HEK293 (cell line): ENCODE measurements around the gene RAB5A.
A peak's percentile ranks its signal among the peaks of the same experiment; 100 is the strongest.

ENCODE experiments used
- BCL11A ChIP-seq: fragments of 450-650 bp; formaldehyde crosslinking; IDR thresholded peaks from 2 replicates; pipeline ENCODE4 v1.5.1; 2016; ENCODE audit warnings: low read depth, missing biosample characterization, missing genetic modification characterization
- HOXC10 ChIP-seq: sonication (generic); formaldehyde crosslinking; IDR thresholded peaks from 2 replicates; pipeline ENCODE4 v1.8.1; 2023; ENCODE audit warnings: mild to moderate bottlenecking, missing genetic modification reagents
- PATZ1 ChIP-seq: fragments of 450-650 bp; formaldehyde crosslinking; IDR thresholded peaks from 2 replicates; pipeline ENCODE4 v1.5.1; 2016; ENCODE audit warnings: missing biosample characterization, missing genetic modification characterization
- TCF7L2 ChIP-seq: IDR thresholded peaks from 2 replicates; pipeline ENCODE4 v1.6.1; 2011; ENCODE audit warnings: low read depth, mild to moderate bottlenecking, inconsistent platforms, low read length, moderate library complexity, borderline replicate concordance
- YY1 ChIP-seq: fragments of 450-650 bp; formaldehyde crosslinking; IDR thresholded peaks from 2 replicates; pipeline ENCODE4 v1.5.1; 2018; ENCODE audit warnings: missing biosample characterization, missing genetic modification characterization
- ZBTB44 ChIP-seq: fragments of 450-650 bp; IDR thresholded peaks from 2 replicates; pipeline ENCODE4 v1.5.1; 2018; ENCODE audit warnings: missing biosample characterization, mild to moderate bottlenecking, missing genetic modification characterization
- ZEB2 ChIP-seq: fragments of 450-650 bp; formaldehyde crosslinking; IDR thresholded peaks from 2 replicates; pipeline ENCODE4 v1.5.1; 2016; ENCODE audit warnings: missing biosample characterization, missing genetic modification characterization
- ZNF140 ChIP-seq: fragments of 450-650 bp; formaldehyde crosslinking; IDR thresholded peaks from 2 replicates; pipeline ENCODE4 v1.5.1; 2016; ENCODE audit warnings: missing biosample characterization, missing genetic modification characterization
- ZNF146 ChIP-seq: fragments of 450-650 bp; formaldehyde crosslinking; IDR thresholded peaks from 2 replicates; pipeline ENCODE4 v1.5.1; 2016; ENCODE audit warnings: missing biosample characterization, missing genetic modification characterization
- ZNF16 ChIP-seq: fragments of 450-650 bp; formaldehyde crosslinking; IDR thresholded peaks from 2 replicates; pipeline ENCODE4 v1.5.1; 2016; ENCODE audit warnings: low read depth, missing biosample characterization, missing genetic modification characterization
- ZNF239 ChIP-seq: fragments of 450-650 bp; formaldehyde crosslinking; IDR thresholded peaks from 2 replicates; pipeline ENCODE4 v1.5.1; 2016; ENCODE audit warnings: missing biosample characterization, missing genetic modification characterization
- ZNF24 ChIP-seq: fragments of 450-650 bp; formaldehyde crosslinking; IDR thresholded peaks from 2 replicates; pipeline ENCODE4 v1.5.1; 2016; ENCODE audit warnings: missing biosample characterization, missing genetic modification characterization
- ZNF26 ChIP-seq: fragments of 450-650 bp; formaldehyde crosslinking; IDR thresholded peaks from 2 replicates; pipeline ENCODE4 v1.5.1; 2016; ENCODE audit warnings: missing biosample characterization, missing genetic modification characterization
- ZNF529 ChIP-seq: fragments of 450-650 bp; formaldehyde crosslinking; IDR thresholded peaks from 2 replicates; pipeline ENCODE4 v1.5.1; 2017; ENCODE audit warnings: missing genetic modification characterization, missing biosample characterization; ENCODE audit not compliant: insufficient replicate concordance
- ZNF561 ChIP-seq: fragments of 450-650 bp; IDR thresholded peaks from 2 replicates; pipeline ENCODE4 v1.5.1; 2018; ENCODE audit warnings: missing biosample characterization, missing genetic modification characterization, borderline replicate concordance
- ZNF768 ChIP-seq: fragments of 450-650 bp; formaldehyde crosslinking; IDR thresholded peaks from 2 replicates; pipeline ENCODE4 v1.5.1; 2018; ENCODE audit warnings: missing biosample characterization, mild to moderate bottlenecking, missing genetic modification characterization
- ZNF791 ChIP-seq: fragments of 450-650 bp; formaldehyde crosslinking; IDR thresholded peaks from 2 replicates; pipeline ENCODE4 v1.5.1; 2016; ENCODE audit warnings: missing biosample characterization, missing genetic modification characterization
- TF ChIP-seq, protein P1 (sequence below): fragments of 450-650 bp; formaldehyde crosslinking; optimal IDR thresholded peaks from 2 replicates; pipeline ENCODE3; 2016; ENCODE audit warnings: missing biosample characterization, mild to moderate bottlenecking, missing genetic modification characterization
- TF ChIP-seq, protein P2 (sequence below): fragments of 450-650 bp; formaldehyde crosslinking; IDR thresholded peaks from 2 replicates; pipeline ENCODE4 v1.5.1; 2016; ENCODE audit warnings: missing biosample characterization, missing genetic modification characterization, borderline replicate concordance
- TF ChIP-seq, protein P3 (sequence below): fragments of 450-650 bp; formaldehyde crosslinking; IDR thresholded peaks from 2 replicates; pipeline ENCODE4 v1.5.1; 2016; ENCODE audit warnings: missing biosample characterization, missing genetic modification characterization
- TF ChIP-seq, protein P4 (sequence below): fragments of 450-650 bp; formaldehyde crosslinking; IDR thresholded peaks from 2 replicates; pipeline ENCODE4 v1.5.1; 2017; ENCODE audit warnings: missing biosample characterization, missing genetic modification characterization

Gene RAB5A

GRCh38 chr3:19947549-19948225, 790 bp downstream of the RAB5A start (continued):
- TF ChIP-seq, protein P1, sequence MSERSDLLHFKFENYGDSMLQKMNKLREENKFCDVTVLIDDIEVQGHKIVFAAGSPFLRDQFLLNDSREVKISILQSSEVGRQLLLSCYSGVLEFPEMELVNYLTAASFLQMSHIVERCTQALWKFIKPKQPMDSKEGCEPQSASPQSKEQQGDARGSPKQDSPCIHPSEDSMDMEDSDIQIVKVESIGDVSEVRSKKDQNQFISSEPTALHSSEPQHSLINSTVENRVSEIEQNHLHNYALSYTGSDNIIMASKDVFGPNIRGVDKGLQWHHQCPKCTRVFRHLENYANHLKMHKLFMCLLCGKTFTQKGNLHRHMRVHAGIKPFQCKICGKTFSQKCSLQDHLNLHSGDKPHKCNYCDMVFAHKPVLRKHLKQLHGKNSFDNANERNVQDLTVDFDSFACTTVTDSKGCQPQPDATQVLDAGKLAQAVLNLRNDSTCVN (tag by site-specific recombination), result peak; percentile 70
- TF ChIP-seq YY1, result peak; percentile 78
- no peak for TF ChIP-seq BCL11A (tag by site-specific recombination)
- TF ChIP-seq, protein P2, sequence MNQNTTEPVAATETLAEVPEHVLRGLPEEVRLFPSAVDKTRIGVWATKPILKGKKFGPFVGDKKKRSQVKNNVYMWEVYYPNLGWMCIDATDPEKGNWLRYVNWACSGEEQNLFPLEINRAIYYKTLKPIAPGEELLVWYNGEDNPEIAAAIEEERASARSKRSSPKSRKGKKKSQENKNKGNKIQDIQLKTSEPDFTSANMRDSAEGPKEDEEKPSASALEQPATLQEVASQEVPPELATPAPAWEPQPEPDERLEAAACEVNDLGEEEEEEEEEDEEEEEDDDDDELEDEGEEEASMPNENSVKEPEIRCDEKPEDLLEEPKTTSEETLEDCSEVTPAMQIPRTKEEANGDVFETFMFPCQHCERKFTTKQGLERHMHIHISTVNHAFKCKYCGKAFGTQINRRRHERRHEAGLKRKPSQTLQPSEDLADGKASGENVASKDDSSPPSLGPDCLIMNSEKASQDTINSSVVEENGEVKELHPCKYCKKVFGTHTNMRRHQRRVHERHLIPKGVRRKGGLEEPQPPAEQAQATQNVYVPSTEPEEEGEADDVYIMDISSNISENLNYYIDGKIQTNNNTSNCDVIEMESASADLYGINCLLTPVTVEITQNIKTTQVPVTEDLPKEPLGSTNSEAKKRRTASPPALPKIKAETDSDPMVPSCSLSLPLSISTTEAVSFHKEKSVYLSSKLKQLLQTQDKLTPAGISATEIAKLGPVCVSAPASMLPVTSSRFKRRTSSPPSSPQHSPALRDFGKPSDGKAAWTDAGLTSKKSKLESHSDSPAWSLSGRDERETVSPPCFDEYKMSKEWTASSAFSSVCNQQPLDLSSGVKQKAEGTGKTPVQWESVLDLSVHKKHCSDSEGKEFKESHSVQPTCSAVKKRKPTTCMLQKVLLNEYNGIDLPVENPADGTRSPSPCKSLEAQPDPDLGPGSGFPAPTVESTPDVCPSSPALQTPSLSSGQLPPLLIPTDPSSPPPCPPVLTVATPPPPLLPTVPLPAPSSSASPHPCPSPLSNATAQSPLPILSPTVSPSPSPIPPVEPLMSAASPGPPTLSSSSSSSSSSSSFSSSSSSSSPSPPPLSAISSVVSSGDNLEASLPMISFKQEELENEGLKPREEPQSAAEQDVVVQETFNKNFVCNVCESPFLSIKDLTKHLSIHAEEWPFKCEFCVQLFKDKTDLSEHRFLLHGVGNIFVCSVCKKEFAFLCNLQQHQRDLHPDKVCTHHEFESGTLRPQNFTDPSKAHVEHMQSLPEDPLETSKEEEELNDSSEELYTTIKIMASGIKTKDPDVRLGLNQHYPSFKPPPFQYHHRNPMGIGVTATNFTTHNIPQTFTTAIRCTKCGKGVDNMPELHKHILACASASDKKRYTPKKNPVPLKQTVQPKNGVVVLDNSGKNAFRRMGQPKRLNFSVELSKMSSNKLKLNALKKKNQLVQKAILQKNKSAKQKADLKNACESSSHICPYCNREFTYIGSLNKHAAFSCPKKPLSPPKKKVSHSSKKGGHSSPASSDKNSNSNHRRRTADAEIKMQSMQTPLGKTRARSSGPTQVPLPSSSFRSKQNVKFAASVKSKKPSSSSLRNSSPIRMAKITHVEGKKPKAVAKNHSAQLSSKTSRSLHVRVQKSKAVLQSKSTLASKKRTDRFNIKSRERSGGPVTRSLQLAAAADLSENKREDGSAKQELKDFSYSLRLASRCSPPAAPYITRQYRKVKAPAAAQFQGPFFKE (tag by site-specific recombination), result no peak
- TF ChIP-seq HOXC10 (CRISPR knock-in tag), result no peak
- no peak for TF ChIP-seq ZBTB44 (tag by site-specific recombination)
- TF ChIP-seq, protein P3, sequence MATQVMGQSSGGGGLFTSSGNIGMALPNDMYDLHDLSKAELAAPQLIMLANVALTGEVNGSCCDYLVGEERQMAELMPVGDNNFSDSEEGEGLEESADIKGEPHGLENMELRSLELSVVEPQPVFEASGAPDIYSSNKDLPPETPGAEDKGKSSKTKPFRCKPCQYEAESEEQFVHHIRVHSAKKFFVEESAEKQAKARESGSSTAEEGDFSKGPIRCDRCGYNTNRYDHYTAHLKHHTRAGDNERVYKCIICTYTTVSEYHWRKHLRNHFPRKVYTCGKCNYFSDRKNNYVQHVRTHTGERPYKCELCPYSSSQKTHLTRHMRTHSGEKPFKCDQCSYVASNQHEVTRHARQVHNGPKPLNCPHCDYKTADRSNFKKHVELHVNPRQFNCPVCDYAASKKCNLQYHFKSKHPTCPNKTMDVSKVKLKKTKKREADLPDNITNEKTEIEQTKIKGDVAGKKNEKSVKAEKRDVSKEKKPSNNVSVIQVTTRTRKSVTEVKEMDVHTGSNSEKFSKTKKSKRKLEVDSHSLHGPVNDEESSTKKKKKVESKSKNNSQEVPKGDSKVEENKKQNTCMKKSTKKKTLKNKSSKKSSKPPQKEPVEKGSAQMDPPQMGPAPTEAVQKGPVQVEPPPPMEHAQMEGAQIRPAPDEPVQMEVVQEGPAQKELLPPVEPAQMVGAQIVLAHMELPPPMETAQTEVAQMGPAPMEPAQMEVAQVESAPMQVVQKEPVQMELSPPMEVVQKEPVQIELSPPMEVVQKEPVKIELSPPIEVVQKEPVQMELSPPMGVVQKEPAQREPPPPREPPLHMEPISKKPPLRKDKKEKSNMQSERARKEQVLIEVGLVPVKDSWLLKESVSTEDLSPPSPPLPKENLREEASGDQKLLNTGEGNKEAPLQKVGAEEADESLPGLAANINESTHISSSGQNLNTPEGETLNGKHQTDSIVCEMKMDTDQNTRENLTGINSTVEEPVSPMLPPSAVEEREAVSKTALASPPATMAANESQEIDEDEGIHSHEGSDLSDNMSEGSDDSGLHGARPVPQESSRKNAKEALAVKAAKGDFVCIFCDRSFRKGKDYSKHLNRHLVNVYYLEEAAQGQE (tag by site-specific recombination), result peak; percentile 40
- TF ChIP-seq PATZ1, result peak; percentile 28
- no peak for TF ChIP-seq ZNF529 (tag by site-specific recombination)
- TF ChIP-seq ZNF140 (tag by site-specific recombination), result no peak
- no peak for TF ChIP-seq ZNF16 (tag by site-specific recombination)
- no peak for TF ChIP-seq ZNF791 (tag by site-specific recombination)
- 0 out of 2 replicates have a peak, but pooled peaks have one; percentile 16 for TF ChIP-seq ZNF24 (tag by site-specific recombination)
- TF ChIP-seq ZNF239 (tag by site-specific recombination), result no peak
- no peak for TF ChIP-seq ZNF768 (tag by site-specific recombination)
- TF ChIP-seq, protein P4, sequence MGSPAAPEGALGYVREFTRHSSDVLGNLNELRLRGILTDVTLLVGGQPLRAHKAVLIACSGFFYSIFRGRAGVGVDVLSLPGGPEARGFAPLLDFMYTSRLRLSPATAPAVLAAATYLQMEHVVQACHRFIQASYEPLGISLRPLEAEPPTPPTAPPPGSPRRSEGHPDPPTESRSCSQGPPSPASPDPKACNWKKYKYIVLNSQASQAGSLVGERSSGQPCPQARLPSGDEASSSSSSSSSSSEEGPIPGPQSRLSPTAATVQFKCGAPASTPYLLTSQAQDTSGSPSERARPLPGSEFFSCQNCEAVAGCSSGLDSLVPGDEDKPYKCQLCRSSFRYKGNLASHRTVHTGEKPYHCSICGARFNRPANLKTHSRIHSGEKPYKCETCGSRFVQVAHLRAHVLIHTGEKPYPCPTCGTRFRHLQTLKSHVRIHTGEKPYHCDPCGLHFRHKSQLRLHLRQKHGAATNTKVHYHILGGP (tag by site-specific recombination), result no peak
- TF ChIP-seq ZNF26 (tag by site-specific recombination), result no peak
- TF ChIP-seq ZNF561, result peak; percentile 85
- TF ChIP-seq ZNF146 (tag by site-specific recombination), result no peak
- no peak for TF ChIP-seq TCF7L2
- TF ChIP-seq ZEB2 (tag by site-specific recombination), result no peak; the same call in none of the 2 replicates
